Measurements from ENCODE around the gene TPP1.

DNA sequence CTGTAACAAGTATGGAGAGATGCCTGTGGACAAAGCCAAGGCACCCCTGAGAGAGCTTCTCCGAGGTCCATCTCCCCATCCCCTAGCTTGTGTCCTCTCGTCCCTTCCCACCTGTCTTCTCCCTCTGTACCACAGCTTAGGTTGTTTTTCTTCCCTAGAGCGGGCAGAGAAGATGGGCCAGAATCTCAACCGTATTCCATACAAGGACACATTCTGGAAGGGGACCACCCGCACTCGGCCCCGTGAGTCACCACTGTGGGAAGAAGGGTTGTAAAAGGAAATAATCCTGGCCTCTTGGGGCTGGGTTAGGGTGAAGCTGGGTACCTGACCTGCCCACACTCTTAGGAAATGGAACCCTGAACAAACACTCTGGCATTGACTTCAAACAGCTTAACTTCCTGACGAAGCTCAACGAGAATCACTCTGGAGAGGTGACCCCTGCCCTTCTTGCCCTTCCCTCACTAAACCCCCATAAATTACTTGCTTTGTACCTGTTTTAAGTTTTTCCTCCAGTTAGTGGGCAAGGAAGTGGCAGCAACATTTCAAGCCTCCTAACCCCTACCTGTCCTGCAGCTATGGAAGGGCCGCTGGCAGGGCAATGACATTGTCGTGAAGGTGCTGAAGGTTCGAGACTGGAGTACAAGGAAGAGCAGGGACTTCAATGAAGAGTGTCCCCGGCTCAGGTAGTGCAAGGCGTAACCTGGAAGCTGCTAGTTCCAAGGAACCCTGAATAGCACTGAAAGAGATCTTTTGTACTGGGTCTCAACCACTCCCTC, 10.3 kb downstream of the TPP1 start:
- TF ChIP-seq, protein P1, sequence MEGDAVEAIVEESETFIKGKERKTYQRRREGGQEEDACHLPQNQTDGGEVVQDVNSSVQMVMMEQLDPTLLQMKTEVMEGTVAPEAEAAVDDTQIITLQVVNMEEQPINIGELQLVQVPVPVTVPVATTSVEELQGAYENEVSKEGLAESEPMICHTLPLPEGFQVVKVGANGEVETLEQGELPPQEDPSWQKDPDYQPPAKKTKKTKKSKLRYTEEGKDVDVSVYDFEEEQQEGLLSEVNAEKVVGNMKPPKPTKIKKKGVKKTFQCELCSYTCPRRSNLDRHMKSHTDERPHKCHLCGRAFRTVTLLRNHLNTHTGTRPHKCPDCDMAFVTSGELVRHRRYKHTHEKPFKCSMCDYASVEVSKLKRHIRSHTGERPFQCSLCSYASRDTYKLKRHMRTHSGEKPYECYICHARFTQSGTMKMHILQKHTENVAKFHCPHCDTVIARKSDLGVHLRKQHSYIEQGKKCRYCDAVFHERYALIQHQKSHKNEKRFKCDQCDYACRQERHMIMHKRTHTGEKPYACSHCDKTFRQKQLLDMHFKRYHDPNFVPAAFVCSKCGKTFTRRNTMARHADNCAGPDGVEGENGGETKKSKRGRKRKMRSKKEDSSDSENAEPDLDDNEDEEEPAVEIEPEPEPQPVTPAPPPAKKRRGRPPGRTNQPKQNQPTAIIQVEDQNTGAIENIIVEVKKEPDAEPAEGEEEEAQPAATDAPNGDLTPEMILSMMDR (conservative IDR thresholded peaks at IDR 0.05 in 1 of 2, IDR thresholded peaks at IDR 0.05 in 1 of 2; ENCODE audit: low read depth in 1 of 2, low read length in 2 of 2): no peak
- TF ChIP-seq EZH2 (IDR thresholded peaks at IDR 0.05; ENCODE audit: low read length, missing control alignments): no peak
